ENCODE measurements around the gene FBN3.
"Not testable (repeated sequence)": the region's sequence is repeated elsewhere in the genome, so short reads cannot be mapped to it uniquely, and the experiment has no call there.

FBN3 gene

GRCh38 chr19:8158411-8159074 lies 9.2 kb upstream of the FBN3 start:
- H3K9me3 Mint-ChIP-seq = no peaks in the 10 kb centered on the region
- no peak overlapping the region for H3K4me3 Mint-ChIP-seq
- DNase-seq = peak; percentile 40
- H3K4me1 Mint-ChIP-seq (ENCODE audit: low read depth) = peaks cover 6% of the 10 kb centered on the region
- no peak overlapping the region for H3K27ac Mint-ChIP-seq
- H3K27me3 Mint-ChIP-seq = peaks cover 22% of the 10 kb centered on the region
- no peaks in the 10 kb centered on the region for H3K36me3 Mint-ChIP-seq (ENCODE audit: low read depth)

GRCh38 chr19:8155318-8155717 lies 5.9 kb upstream of the FBN3 start:
- Mint-ChIP-seq H3K27ac (no peak overlapping the region), H3K36me3 (ENCODE audit: low read depth) (no peaks in the 10 kb centered on the region), H3K9me3 (no peaks in the 10 kb centered on the region), H3K27me3 (peaks cover 44% of the 10 kb centered on the region), H3K4me3 (no peak overlapping the region), H3K4me1 (ENCODE audit: low read depth) (no peaks in the 10 kb centered on the region)
- no peak for DNase-seq

GRCh38 chr19:8154014-8154413 lies 4.6 kb upstream of the FBN3 start:
- not testable (repeated sequence) for H3K27ac Mint-ChIP-seq; H3K4me1 Mint-ChIP-seq (ENCODE audit: low read depth); H3K4me3 Mint-ChIP-seq; H3K36me3 Mint-ChIP-seq (ENCODE audit: low read depth); H3K9me3 Mint-ChIP-seq
- DNase-seq = peak; percentile 40
- peaks cover 51% of the 10 kb centered on the region for H3K27me3 Mint-ChIP-seq

- no peak for DNase-seq
- Mint-ChIP-seq H3K36me3 (ENCODE audit: low read depth) (no peaks in the 10 kb centered on the region), H3K4me1 (ENCODE audit: low read depth) (peaks cover 8% of the 10 kb centered on the region), H3K27me3 (peaks cover 61% of the 10 kb centered on the region), H3K4me3 (no peak overlapping the region), H3K9me3 (no peaks in the 10 kb centered on the region), H3K27ac (no peak overlapping the region)
Measured at GRCh38 chr19:8151767-8152035, 2.3 kb upstream of the FBN3 start.

- Mint-ChIP-seq H3K4me3 (no peak overlapping the region), H3K36me3 (ENCODE audit: low read depth) (no peaks in the 10 kb centered on the region), H3K27me3 (peaks cover 66% of the 10 kb centered on the region), H3K4me1 (ENCODE audit: low read depth) (peaks cover 8% of the 10 kb centered on the region), H3K9me3 (no peaks in the 10 kb centered on the region), H3K27ac (no peak overlapping the region)
- DNase-seq = no peak
Measured at GRCh38 chr19:8150998-8151766, 1.8 kb upstream of the FBN3 start.

- no peak for DNase-seq
- H3K27ac Mint-ChIP-seq = no peak overlapping the region
- H3K4me3 Mint-ChIP-seq = no peak overlapping the region
- H3K27me3 Mint-ChIP-seq = peaks cover 67% of the 10 kb centered on the region
- peaks cover 8% of the 10 kb centered on the region for H3K4me1 Mint-ChIP-seq (ENCODE audit: low read depth)
- no peaks in the 10 kb centered on the region for H3K36me3 Mint-ChIP-seq (ENCODE audit: low read depth)
- H3K9me3 Mint-ChIP-seq = no peaks in the 10 kb centered on the region
Measured at GRCh38 chr19:8150178-8150865, 930 bp upstream of the FBN3 start.

- Mint-ChIP-seq H3K27me3 (peaks cover 60% of the 10 kb centered on the region), H3K9me3 (no peaks in the 10 kb centered on the region)
- no peak for DNase-seq
Measured at GRCh38 chr19:8148410-8149260, 757 bp downstream of the FBN3 start.

GRCh38 chr19:8148088-8148409 lies 1.3 kb downstream of the FBN3 start:
- no peak overlapping the region for H3K27ac Mint-ChIP-seq
- H3K27me3 Mint-ChIP-seq = peaks cover 56% of the 10 kb centered on the region
- no peaks in the 10 kb centered on the region for H3K36me3 Mint-ChIP-seq (ENCODE audit: low read depth)
- H3K4me3 Mint-ChIP-seq = peak overlapping the region; percentile 19
- no peak for DNase-seq
- H3K4me1 Mint-ChIP-seq (ENCODE audit: low read depth) = peaks cover 8% of the 10 kb centered on the region
- H3K9me3 Mint-ChIP-seq = no peaks in the 10 kb centered on the region

More at GRCh38 chr19:8148410-8149260, 757 bp downstream of the FBN3 start:
- Mint-ChIP-seq H3K4me1 (ENCODE audit: low read depth) (peaks cover 8% of the 10 kb centered on the region), H3K4me3 (peak overlapping the region; percentile 27), H3K27ac (no peak overlapping the region), H3K36me3 (ENCODE audit: low read depth) (no peaks in the 10 kb centered on the region)

- H3K9me3 Mint-ChIP-seq = no peaks in the 10 kb centered on the region
- DNase-seq = no peak
- H3K27ac Mint-ChIP-seq = no peak overlapping the region
- H3K36me3 Mint-ChIP-seq (ENCODE audit: low read depth) = no peaks in the 10 kb centered on the region
- no peak overlapping the region for H3K4me3 Mint-ChIP-seq
- peaks cover 8% of the 10 kb centered on the region for H3K4me1 Mint-ChIP-seq (ENCODE audit: low read depth)
- H3K27me3 Mint-ChIP-seq = peaks cover 52% of the 10 kb centered on the region
Measured at GRCh38 chr19:8147582-8147978, 1.8 kb downstream of the FBN3 start.

GRCh38 chr19:8146877-8147581 lies 2.4 kb downstream of the FBN3 start:
- Mint-ChIP-seq H3K4me1 (ENCODE audit: low read depth) (peaks cover 8% of the 10 kb centered on the region), H3K9me3 (no peaks in the 10 kb centered on the region), H3K36me3 (ENCODE audit: low read depth) (no peaks in the 10 kb centered on the region), H3K27ac (no peak overlapping the region), H3K27me3 (peaks cover 52% of the 10 kb centered on the region), H3K4me3 (no peak overlapping the region)
- no peak for DNase-seq

- H3K9me3 Mint-ChIP-seq = no peaks in the 10 kb centered on the region
- no peak overlapping the region for H3K4me3 Mint-ChIP-seq
- peaks cover 30% of the 10 kb centered on the region for H3K27me3 Mint-ChIP-seq
- H3K27ac Mint-ChIP-seq = no peak overlapping the region
- H3K36me3 Mint-ChIP-seq (ENCODE audit: low read depth) = no peaks in the 10 kb centered on the region
- no peak for DNase-seq
- peaks cover 5% of the 10 kb centered on the region for H3K4me1 Mint-ChIP-seq (ENCODE audit: low read depth)
Measured at GRCh38 chr19:8144273-8144995, 5.0 kb downstream of the FBN3 start.

- Mint-ChIP-seq H3K9me3 (no peaks in the 10 kb centered on the region), H3K27ac (no peak overlapping the region), H3K4me3 (no peak overlapping the region), H3K27me3 (peaks cover 22% of the 10 kb centered on the region), H3K36me3 (ENCODE audit: low read depth) (no peaks in the 10 kb centered on the region), H3K4me1 (ENCODE audit: low read depth) (no peaks in the 10 kb centered on the region)
- DNase-seq = no peak
Measured at GRCh38 chr19:8143041-8143440, 6.4 kb downstream of the FBN3 start.

- H3K27ac Mint-ChIP-seq = no peak overlapping the region
- no peak overlapping the region for H3K4me3 Mint-ChIP-seq
- H3K36me3 Mint-ChIP-seq (ENCODE audit: low read depth) = no peaks in the 10 kb centered on the region
Measured at GRCh38 chr19:8142513-8142900, 6.9 kb downstream of the FBN3 start.

More at GRCh38 chr19:8142513-8142900, 6.9 kb downstream of the FBN3 start:
- Mint-ChIP-seq H3K4me1 (ENCODE audit: low read depth) (no peaks in the 10 kb centered on the region), H3K27me3 (peaks cover 17% of the 10 kb centered on the region), H3K9me3 (no peaks in the 10 kb centered on the region)
- no peak for DNase-seq
